HepG2 (cell line): ENCODE data around the gene HECTD4. TPM values are rescaled to one million over a fixed set of nuclear protein-coding genes. Genes with fewer than 3 reads are reported as not detected.

Experiments
- AGO2 ChIP-seq: fragments of 200-400 bp; formaldehyde crosslinking; optimal IDR thresholded peaks from 2 replicates; pipeline ENCODE3; 2017; ENCODE audit warnings: mild to moderate bottlenecking, low read depth, low read length, moderate library complexity
- ATRX ChIP-seq: sonication (generic); formaldehyde crosslinking; IDR thresholded peaks from 2 replicates; pipeline ENCODE4 v1.4.0; 2020; ENCODE audit warnings: missing genetic modification reagents, borderline replicate concordance
- FOXJ3 ChIP-seq: sonication (generic); formaldehyde crosslinking; IDR thresholded peaks from 2 replicates; pipeline ENCODE4 v1.4.0; 2020; ENCODE audit warnings: missing genetic modification reagents, mild to moderate bottlenecking, borderline replicate concordance
- JARID2 ChIP-seq: sonication (generic); formaldehyde crosslinking; IDR thresholded peaks from 2 replicates; pipeline ENCODE4 v1.8.1; 2023; ENCODE audit warnings: missing genetic modification reagents, inconsistent platforms; ENCODE audit not compliant: insufficient replicate concordance
- KLF11 ChIP-seq: IDR thresholded peaks from 2 replicates; pipeline ENCODE4 v1.6.1; 2016; ENCODE audit warnings: missing compliant biosample characterization
- MXD4 ChIP-seq: IDR thresholded peaks from 2 replicates; pipeline ENCODE4 v1.6.1; 2016; ENCODE audit warnings: mild to moderate bottlenecking, missing biosample characterization, missing genetic modification reagents
- NCOA1 ChIP-seq: sonication (generic); formaldehyde crosslinking; IDR thresholded peaks from 2 replicates; pipeline ENCODE4 v1.9.0; 2021; ENCODE audit warnings: missing genetic modification reagents
- PHF20 ChIP-seq: sonication (generic); formaldehyde crosslinking; IDR thresholded peaks from 2 replicates; pipeline ENCODE4 v1.5.0; 2020; ENCODE audit warnings: mild to moderate bottlenecking, missing genetic modification reagents
- PHF8 ChIP-seq: sonication (generic); formaldehyde crosslinking; IDR thresholded peaks from 2 replicates; pipeline ENCODE4 v1.5.0; 2020; ENCODE audit warnings: missing genetic modification reagents
- RCOR2 ChIP-seq: IDR thresholded peaks from 2 replicates; pipeline ENCODE4 v1.6.1; 2016; ENCODE audit warnings: missing biosample characterization, missing genetic modification reagents
- SUZ12 ChIP-seq: fragments of 150-350 bp; IDR thresholded peaks from 2 replicates; pipeline ENCODE4 v1.6.1; 2014; ENCODE audit warnings: low read depth, low read length
- ZFP36L1 ChIP-seq: sonication (generic); formaldehyde crosslinking; IDR thresholded peaks from 2 replicates; pipeline ENCODE4 v1.8.0; 2022; ENCODE audit warnings: mild to moderate bottlenecking, missing genetic modification reagents, moderate library complexity
- ZNF331 ChIP-seq: sonication (generic); formaldehyde crosslinking; IDR thresholded peaks from 2 replicates; pipeline ENCODE4 v1.4.0; 2020; ENCODE audit warnings: missing genetic modification reagents
- ZNF672 ChIP-seq: sonication (generic); formaldehyde crosslinking; IDR thresholded peaks from 2 replicates; pipeline ENCODE4 v1.8.1; 2022; ENCODE audit warnings: missing genetic modification reagents
- polyA plus RNA-seq, 8 experiments: library from polyadenylated mRNA; depleted of rRNA in 3 of 8; stranded (reverse) in 7 of 8; unstranded in 1 of 8; fragments of >200 nt; fragmentation: Illumina TruSeq in 4 of 8; extraction: Trizol in 4 of 8; gene quantifications; 2 replicates each; pipeline versions ENCODE4 v1.2.1 to v1.2.3, GENCODE V29; 2011 to 2016; ENCODE audit warnings: low read depth in 4 of 8, missing spikeins in 1 of 8, mixed read lengths in 1 of 8; ENCODE audit not compliant: insufficient read depth in 1 of 8
- total RNA-seq, 5 experiments: library from RNA; depleted of rRNA; stranded (reverse); fragments of >200 nt; fragmentation: Illumina TruSeq; extraction: Trizol; gene quantifications; 2 replicates each; pipeline ENCODE4 v1.2.3, GENCODE V29; 2016; ENCODE audit warnings: low read depth in 1 of 5
- TF ChIP-seq, protein P1 (sequence below): IDR thresholded peaks from 2 replicates; pipeline ENCODE4 v1.6.1; 2016; ENCODE audit warnings: missing compliant biosample characterization, missing genetic modification reagents, borderline replicate concordance
- TF ChIP-seq, protein P2 (sequence below): sonication (generic); formaldehyde crosslinking; IDR thresholded peaks from 2 replicates; pipeline ENCODE4 v1.4.0; 2020; ENCODE audit warnings: missing genetic modification reagents
- TF ChIP-seq, protein P3 (sequence below): sonication (generic); formaldehyde crosslinking; IDR thresholded peaks from 2 replicates; pipeline ENCODE4 v1.5.0; 2020; ENCODE audit warnings: mild to moderate bottlenecking, missing genetic modification reagents, borderline replicate concordance
- TF ChIP-seq, protein P4 (sequence below): sonication (generic); formaldehyde crosslinking; IDR thresholded peaks from 2 replicates; pipeline ENCODE4 v1.5.0; 2020; ENCODE audit warnings: missing genetic modification reagents
- TF ChIP-seq, protein P5 (sequence below): sonication (generic); formaldehyde crosslinking; IDR thresholded peaks from 2 replicates; pipeline ENCODE4 v1.5.1; 2020; ENCODE audit warnings: missing genetic modification reagents, mild to moderate bottlenecking, borderline replicate concordance

The HECTD4 gene
- total and polyA plus RNA-seq, 2 of the 13 experiments (the other 11 are each of a cell fraction or from before 2014, with no cell fraction given) = 9.0 to 11.4 TPM

DNA sequence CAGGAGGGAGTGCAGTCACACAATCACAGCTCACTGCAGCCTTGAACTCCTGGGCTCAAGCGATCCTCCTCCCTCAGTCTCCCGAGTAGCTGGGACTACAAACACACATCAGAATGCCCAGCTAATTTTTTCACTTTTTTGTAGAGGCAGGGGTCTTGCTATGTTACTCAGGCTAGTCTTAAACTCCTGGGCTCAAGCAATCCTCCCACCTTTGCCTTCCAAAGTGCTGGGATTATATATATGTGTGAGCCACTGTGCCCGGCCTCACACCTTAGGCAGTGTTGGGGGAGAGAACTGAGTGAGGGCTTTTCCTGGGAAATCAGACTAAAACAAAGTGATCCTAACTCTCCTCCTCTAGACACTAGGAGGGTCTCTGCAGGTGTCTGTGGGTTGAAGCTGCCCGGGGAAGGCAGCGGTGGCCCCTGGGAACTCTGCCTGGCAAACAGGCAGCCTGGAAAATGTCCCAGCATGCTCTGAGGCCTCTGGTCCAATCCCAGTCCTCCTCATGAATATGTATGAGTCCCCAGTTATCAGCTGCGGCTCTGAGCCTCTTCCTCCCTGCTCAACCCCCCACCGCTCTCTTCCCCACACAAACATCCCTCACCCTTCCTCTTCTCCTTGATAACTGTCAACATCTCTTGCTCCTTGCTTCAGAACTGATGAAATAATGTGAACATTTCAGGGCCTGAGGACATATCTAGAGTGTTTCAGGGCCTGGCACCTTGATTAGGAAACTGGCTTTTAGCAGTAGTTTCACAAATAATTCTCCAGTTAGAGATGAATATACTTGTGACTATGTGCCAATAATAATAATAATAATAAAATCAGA is 265.8 kb downstream of the HECTD4 start (continued):
- TF ChIP-seq, protein P1, sequence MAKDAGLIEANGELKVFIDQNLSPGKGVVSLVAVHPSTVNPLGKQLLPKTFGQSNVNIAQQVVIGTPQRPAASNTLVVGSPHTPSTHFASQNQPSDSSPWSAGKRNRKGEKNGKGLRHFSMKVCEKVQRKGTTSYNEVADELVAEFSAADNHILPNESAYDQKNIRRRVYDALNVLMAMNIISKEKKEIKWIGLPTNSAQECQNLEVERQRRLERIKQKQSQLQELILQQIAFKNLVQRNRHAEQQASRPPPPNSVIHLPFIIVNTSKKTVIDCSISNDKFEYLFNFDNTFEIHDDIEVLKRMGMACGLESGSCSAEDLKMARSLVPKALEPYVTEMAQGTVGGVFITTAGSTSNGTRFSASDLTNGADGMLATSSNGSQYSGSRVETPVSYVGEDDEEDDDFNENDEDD = peak; percentile 21; the same call in 1 of the 2 replicates
- TF ChIP-seq, protein P2, sequence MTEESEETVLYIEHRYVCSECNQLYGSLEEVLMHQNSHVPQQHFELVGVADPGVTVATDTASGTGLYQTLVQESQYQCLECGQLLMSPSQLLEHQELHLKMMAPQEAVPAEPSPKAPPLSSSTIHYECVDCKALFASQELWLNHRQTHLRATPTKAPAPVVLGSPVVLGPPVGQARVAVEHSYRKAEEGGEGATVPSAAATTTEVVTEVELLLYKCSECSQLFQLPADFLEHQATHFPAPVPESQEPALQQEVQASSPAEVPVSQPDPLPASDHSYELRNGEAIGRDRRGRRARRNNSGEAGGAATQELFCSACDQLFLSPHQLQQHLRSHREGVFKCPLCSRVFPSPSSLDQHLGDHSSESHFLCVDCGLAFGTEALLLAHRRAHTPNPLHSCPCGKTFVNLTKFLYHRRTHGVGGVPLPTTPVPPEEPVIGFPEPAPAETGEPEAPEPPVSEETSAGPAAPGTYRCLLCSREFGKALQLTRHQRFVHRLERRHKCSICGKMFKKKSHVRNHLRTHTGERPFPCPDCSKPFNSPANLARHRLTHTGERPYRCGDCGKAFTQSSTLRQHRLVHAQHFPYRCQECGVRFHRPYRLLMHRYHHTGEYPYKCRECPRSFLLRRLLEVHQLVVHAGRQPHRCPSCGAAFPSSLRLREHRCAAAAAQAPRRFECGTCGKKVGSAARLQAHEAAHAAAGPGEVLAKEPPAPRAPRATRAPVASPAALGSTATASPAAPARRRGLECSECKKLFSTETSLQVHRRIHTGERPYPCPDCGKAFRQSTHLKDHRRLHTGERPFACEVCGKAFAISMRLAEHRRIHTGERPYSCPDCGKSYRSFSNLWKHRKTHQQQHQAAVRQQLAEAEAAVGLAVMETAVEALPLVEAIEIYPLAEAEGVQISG (CRISPR knock-in tag) = peak; percentile 35; the same call in 1 of the 2 replicates
- no peak for TF ChIP-seq AGO2
- TF ChIP-seq PHF20 (CRISPR knock-in tag) = peak; percentile 41
- TF ChIP-seq FOXJ3 (CRISPR knock-in tag) = no peak
- TF ChIP-seq ZNF331 (CRISPR knock-in tag) = peak; percentile 48; the same call in 1 of the 2 replicates
- TF ChIP-seq MXD4 = no peak
- no peak for TF ChIP-seq ZFP36L1 (CRISPR knock-in tag)
- peak; percentile 68 for TF ChIP-seq PHF8
- 0 out of 2 replicates have a peak, but pooled peaks have one; percentile 50 for TF ChIP-seq NCOA1
- peak; percentile 42 for TF ChIP-seq JARID2 (CRISPR knock-in tag)
- TF ChIP-seq, protein P3, sequence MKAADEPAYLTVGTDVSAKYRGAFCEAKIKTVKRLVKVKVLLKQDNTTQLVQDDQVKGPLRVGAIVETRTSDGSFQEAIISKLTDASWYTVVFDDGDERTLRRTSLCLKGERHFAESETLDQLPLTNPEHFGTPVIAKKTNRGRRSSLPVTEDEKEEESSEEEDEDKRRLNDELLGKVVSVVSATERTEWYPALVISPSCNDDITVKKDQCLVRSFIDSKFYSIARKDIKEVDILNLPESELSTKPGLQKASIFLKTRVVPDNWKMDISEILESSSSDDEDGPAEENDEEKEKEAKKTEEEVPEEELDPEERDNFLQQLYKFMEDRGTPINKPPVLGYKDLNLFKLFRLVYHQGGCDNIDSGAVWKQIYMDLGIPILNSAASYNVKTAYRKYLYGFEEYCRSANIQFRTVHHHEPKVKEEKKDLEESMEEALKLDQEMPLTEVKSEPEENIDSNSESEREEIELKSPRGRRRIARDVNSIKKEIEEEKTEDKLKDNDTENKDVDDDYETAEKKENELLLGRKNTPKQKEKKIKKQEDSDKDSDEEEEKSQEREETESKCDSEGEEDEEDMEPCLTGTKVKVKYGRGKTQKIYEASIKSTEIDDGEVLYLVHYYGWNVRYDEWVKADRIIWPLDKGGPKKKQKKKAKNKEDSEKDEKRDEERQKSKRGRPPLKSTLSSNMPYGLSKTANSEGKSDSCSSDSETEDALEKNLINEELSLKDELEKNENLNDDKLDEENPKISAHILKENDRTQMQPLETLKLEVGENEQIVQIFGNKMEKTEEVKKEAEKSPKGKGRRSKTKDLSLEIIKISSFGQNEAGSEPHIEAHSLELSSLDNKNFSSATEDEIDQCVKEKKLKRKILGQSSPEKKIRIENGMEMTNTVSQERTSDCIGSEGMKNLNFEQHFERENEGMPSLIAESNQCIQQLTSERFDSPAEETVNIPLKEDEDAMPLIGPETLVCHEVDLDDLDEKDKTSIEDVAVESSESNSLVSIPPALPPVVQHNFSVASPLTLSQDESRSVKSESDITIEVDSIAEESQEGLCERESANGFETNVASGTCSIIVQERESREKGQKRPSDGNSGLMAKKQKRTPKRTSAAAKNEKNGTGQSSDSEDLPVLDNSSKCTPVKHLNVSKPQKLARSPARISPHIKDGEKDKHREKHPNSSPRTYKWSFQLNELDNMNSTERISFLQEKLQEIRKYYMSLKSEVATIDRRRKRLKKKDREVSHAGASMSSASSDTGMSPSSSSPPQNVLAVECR (CRISPR knock-in tag) = peak; percentile 49; the same call in 1 of the 2 replicates
- no peak for TF ChIP-seq ZNF672
- TF ChIP-seq KLF11 (CRISPR knock-in tag) = peak; percentile 64; the same call in 1 of the 2 replicates
- no peak for TF ChIP-seq ATRX (CRISPR knock-in tag)
- TF ChIP-seq SUZ12 = peak; percentile 29; the same call in 1 of the 2 replicates
- TF ChIP-seq, protein P4, sequence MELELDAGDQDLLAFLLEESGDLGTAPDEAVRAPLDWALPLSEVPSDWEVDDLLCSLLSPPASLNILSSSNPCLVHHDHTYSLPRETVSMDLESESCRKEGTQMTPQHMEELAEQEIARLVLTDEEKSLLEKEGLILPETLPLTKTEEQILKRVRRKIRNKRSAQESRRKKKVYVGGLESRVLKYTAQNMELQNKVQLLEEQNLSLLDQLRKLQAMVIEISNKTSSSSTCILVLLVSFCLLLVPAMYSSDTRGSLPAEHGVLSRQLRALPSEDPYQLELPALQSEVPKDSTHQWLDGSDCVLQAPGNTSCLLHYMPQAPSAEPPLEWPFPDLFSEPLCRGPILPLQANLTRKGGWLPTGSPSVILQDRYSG (CRISPR knock-in tag) = no peak
- no peak; the same call in 1 of the 2 replicates for TF ChIP-seq RCOR2
- TF ChIP-seq, protein P5, sequence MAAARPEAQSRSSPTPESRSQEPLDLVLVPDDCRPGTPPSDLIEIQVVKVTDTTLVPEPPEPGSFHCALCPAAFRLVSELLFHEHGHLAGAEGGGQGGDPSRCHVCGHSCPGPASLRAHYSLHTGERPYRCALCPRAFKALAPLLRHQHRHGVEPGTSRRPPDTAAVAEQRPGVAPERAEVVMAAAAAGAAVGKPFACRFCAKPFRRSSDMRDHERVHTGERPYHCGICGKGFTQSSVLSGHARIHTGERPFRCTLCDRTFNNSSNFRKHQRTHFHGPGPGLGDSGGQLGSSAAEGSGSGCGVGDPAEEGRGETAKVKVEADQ (CRISPR knock-in tag) = no peak
